HepG2 (cell line): ENCODE data around the gene GALNT10.

Source experiments
- CREM ChIP-seq, 2 experiments: sonication (generic) in 1 of 2; formaldehyde crosslinking in 1 of 2; IDR thresholded peaks; 2 replicates each; pipeline versions ENCODE4 v1.4.0 to v1.6.1; 2016 to 2020; ENCODE audit warnings: antibody characterized with exemption in 1 of 2, mild to moderate bottlenecking in 1 of 2, missing genetic modification reagents in 1 of 2
- GTF2F1 ChIP-seq: fragments of 150-350 bp; IDR thresholded peaks from 2 replicates; pipeline ENCODE4 v1.6.1; 2014; ENCODE audit warnings: low read length
- KLF6 ChIP-seq: IDR thresholded peaks from 2 replicates; pipeline ENCODE4 v1.8.0; 2016; ENCODE audit warnings: missing biosample characterization, missing genetic modification reagents
- MIER2 ChIP-seq: IDR thresholded peaks from 2 replicates; pipeline ENCODE4 v1.6.1; 2016; ENCODE audit warnings: missing biosample characterization, missing genetic modification reagents
- POLR2A ChIP-seq, 2 experiments: IDR thresholded peaks; 2 replicates each; pipeline ENCODE4 v1.6.1; 2011; ENCODE audit warnings: low read depth in 2 of 2, low read length in 2 of 2, mild to moderate bottlenecking in 1 of 2, moderate library complexity in 1 of 2; ENCODE audit not compliant: insufficient read depth in 1 of 2
- TF ChIP-seq, protein P1 (sequence below): IDR thresholded peaks from 2 replicates; pipeline ENCODE4 v1.4.0; 2020; ENCODE audit warnings: mild to moderate bottlenecking, missing genetic modification reagents
- TF ChIP-seq, protein P2 (sequence below): sonication (generic); formaldehyde crosslinking; IDR thresholded peaks from 2 replicates; pipeline ENCODE4 v1.5.0; 2020; ENCODE audit warnings: mild to moderate bottlenecking, missing genetic modification reagents, moderate library complexity
- TF ChIP-seq, protein P3 (sequence below): sonication (generic); formaldehyde crosslinking; conservative IDR thresholded peaks from 2 replicates; pipeline ENCODE4 v1.4.0; 2020; ENCODE audit warnings: missing genetic modification reagents

DNA sequence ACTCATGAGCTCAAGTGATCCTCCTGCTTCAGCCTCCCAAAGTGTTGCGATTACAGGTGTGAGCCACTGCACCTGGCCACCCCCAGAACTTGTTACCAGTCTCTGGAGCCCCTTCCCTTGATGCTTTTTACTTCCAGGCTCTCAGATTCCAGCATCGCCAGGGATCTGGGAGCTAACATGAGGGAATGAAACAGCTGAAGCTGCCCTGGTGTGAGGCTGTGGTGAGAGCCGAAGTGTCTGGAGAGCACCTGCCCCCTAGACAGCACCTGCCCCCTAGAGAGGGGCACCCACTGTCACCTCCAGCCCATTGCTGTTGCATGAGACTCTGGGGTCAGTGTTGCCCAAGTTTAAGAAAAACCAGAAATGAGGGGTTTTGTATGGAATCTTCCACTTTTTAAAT lies 131.0 kb downstream of the GALNT10 start:
- no peak for TF ChIP-seq POLR2A (IDR thresholded peaks at IDR 0.05; ENCODE audit: insufficient read depth in 1 of 2, low read depth in 2 of 2, low read length in 2 of 2)
- TF ChIP-seq KLF6 (CRISPR knock-in tag) = no peak
- TF ChIP-seq CREM (IDR thresholded peaks at IDR 0.05) = no peak
- no peak for TF ChIP-seq CREM (CRISPR knock-in tag; IDR thresholded peaks at IDR 0.05)
- TF ChIP-seq, protein P1, sequence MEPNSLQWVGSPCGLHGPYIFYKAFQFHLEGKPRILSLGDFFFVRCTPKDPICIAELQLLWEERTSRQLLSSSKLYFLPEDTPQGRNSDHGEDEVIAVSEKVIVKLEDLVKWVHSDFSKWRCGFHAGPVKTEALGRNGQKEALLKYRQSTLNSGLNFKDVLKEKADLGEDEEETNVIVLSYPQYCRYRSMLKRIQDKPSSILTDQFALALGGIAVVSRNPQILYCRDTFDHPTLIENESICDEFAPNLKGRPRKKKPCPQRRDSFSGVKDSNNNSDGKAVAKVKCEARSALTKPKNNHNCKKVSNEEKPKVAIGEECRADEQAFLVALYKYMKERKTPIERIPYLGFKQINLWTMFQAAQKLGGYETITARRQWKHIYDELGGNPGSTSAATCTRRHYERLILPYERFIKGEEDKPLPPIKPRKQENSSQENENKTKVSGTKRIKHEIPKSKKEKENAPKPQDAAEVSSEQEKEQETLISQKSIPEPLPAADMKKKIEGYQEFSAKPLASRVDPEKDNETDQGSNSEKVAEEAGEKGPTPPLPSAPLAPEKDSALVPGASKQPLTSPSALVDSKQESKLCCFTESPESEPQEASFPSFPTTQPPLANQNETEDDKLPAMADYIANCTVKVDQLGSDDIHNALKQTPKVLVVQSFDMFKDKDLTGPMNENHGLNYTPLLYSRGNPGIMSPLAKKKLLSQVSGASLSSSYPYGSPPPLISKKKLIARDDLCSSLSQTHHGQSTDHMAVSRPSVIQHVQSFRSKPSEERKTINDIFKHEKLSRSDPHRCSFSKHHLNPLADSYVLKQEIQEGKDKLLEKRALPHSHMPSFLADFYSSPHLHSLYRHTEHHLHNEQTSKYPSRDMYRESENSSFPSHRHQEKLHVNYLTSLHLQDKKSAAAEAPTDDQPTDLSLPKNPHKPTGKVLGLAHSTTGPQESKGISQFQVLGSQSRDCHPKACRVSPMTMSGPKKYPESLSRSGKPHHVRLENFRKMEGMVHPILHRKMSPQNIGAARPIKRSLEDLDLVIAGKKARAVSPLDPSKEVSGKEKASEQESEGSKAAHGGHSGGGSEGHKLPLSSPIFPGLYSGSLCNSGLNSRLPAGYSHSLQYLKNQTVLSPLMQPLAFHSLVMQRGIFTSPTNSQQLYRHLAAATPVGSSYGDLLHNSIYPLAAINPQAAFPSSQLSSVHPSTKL (CRISPR knock-in tag) = no peak
- TF ChIP-seq, protein P2, sequence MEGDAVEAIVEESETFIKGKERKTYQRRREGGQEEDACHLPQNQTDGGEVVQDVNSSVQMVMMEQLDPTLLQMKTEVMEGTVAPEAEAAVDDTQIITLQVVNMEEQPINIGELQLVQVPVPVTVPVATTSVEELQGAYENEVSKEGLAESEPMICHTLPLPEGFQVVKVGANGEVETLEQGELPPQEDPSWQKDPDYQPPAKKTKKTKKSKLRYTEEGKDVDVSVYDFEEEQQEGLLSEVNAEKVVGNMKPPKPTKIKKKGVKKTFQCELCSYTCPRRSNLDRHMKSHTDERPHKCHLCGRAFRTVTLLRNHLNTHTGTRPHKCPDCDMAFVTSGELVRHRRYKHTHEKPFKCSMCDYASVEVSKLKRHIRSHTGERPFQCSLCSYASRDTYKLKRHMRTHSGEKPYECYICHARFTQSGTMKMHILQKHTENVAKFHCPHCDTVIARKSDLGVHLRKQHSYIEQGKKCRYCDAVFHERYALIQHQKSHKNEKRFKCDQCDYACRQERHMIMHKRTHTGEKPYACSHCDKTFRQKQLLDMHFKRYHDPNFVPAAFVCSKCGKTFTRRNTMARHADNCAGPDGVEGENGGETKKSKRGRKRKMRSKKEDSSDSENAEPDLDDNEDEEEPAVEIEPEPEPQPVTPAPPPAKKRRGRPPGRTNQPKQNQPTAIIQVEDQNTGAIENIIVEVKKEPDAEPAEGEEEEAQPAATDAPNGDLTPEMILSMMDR (CRISPR knock-in tag) = no peak
- TF ChIP-seq, protein P3, sequence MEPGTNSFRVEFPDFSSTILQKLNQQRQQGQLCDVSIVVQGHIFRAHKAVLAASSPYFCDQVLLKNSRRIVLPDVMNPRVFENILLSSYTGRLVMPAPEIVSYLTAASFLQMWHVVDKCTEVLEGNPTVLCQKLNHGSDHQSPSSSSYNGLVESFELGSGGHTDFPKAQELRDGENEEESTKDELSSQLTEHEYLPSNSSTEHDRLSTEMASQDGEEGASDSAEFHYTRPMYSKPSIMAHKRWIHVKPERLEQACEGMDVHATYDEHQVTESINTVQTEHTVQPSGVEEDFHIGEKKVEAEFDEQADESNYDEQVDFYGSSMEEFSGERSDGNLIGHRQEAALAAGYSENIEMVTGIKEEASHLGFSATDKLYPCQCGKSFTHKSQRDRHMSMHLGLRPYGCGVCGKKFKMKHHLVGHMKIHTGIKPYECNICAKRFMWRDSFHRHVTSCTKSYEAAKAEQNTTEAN = no peak
- no peak for TF ChIP-seq MIER2 (CRISPR knock-in tag)
- no peak for TF ChIP-seq GTF2F1
